A673 (cell line): Measurements from ENCODE around the gene WDR82.

Experiments
- EZH2 ChIP-seq: fragments of 200-600 bp; sonication (generic); IDR thresholded peaks from 2 replicates; pipeline ENCODE4 v1.6.1; 2017; ENCODE audit warnings: borderline replicate concordance, low read depth, mild to moderate bottlenecking, mixed read lengths, antibody characterized with exemption, low read length; ENCODE audit not compliant: poor library complexity, severe bottlenecking
- TF ChIP-seq, protein P1 (sequence below): fragments of 300-800, 200-600 bp; sonication (generic); conservative IDR thresholded peaks from 2 replicates; pipeline ENCODE4 v1.5.1; 2017; ENCODE audit warnings: low read depth, mild to moderate bottlenecking, antibody characterized with exemption, low read length, moderate library complexity, mixed read lengths

DNA sequence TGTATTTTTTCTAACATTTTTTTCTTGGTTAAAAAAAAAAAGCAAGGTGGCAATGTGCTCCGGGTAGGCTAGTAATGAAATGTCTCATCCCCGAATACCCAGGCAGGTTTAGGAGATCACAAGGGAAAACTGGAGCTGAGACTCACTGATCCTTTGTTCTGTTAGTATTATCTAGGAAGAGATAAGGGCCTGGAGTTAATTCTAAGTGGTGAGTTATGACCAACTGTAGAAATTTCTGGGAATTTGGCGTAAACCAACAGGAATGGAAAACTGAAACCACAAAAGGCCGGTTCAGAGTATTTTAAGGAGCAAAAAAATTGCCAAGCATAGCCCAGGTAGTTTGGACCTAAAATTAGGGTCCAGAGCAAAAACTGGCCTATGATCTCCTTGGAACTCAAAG lies 20.5 kb downstream of the WDR82 start:
- TF ChIP-seq, protein P1, sequence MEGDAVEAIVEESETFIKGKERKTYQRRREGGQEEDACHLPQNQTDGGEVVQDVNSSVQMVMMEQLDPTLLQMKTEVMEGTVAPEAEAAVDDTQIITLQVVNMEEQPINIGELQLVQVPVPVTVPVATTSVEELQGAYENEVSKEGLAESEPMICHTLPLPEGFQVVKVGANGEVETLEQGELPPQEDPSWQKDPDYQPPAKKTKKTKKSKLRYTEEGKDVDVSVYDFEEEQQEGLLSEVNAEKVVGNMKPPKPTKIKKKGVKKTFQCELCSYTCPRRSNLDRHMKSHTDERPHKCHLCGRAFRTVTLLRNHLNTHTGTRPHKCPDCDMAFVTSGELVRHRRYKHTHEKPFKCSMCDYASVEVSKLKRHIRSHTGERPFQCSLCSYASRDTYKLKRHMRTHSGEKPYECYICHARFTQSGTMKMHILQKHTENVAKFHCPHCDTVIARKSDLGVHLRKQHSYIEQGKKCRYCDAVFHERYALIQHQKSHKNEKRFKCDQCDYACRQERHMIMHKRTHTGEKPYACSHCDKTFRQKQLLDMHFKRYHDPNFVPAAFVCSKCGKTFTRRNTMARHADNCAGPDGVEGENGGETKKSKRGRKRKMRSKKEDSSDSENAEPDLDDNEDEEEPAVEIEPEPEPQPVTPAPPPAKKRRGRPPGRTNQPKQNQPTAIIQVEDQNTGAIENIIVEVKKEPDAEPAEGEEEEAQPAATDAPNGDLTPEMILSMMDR = no peak
- no peak for TF ChIP-seq EZH2
